Progenitor cell of endocrine pancreas (in vitro differentiated cells): ENCODE measurements around the gene CFAP74. TPM values are rescaled to one million over a fixed set of nuclear protein-coding genes. Genes with fewer than 3 reads are reported as not detected.
A peak's percentile ranks its signal among the peaks of the same experiment; 100 is the strongest.

Experiments
- DNase-seq: peaks from one replicate; pipeline ENCODE4 v3.0.0; 2021; ENCODE audit warnings: low spot score; ENCODE audit not compliant: unreplicated experiment
- H3K27ac Mint-ChIP-seq: 2 replicates; pipeline ENCODE4 v1.8.0; 2021; ENCODE audit warnings: mild to moderate bottlenecking, moderate library complexity, mixed read lengths
- H3K27me3 Mint-ChIP-seq: 2 replicates; pipeline ENCODE4 v1.8.0; 2021; ENCODE audit warnings: mixed read lengths
- H3K36me3 Mint-ChIP-seq: 2 replicates; pipeline ENCODE4 v1.8.0; 2022; ENCODE audit warnings: mixed read lengths; ENCODE audit not compliant: insufficient read depth
- H3K4me1 Mint-ChIP-seq: 2 replicates; pipeline ENCODE4 v1.8.0; 2021; ENCODE audit warnings: low read depth, mixed read lengths
- H3K4me3 Mint-ChIP-seq: 2 replicates; pipeline ENCODE4 v1.8.0; 2021; ENCODE audit warnings: low read depth, mild to moderate bottlenecking, moderate library complexity, mixed read lengths
- H3K9me3 Mint-ChIP-seq: 2 replicates; pipeline ENCODE4 v1.8.0; 2021; ENCODE audit warnings: low read depth, mixed read lengths
- total RNA-seq: library from RNA; stranded (reverse); gene quantifications from 2 replicates; pipeline ENCODE4 v1.2.1, GENCODE V29; 2021
- TF ChIP-seq, protein P1 (sequence below): fragments of 200-600 bp; sonication (generic); IDR thresholded peaks from one replicate; pipeline ENCODE4 v1.5.0; 2021; ENCODE audit warnings: antibody characterized with exemption, mild to moderate bottlenecking; ENCODE audit not compliant: unreplicated experiment

The CFAP74 gene
- total RNA-seq, 1 donor from 2014 or later = 0.93 TPM

- Mint-ChIP-seq H3K4me3 (no peak overlapping the region), H3K27me3 (peaks cover 15% of the 10 kb centered on the region)
These were observed 41.1 kb upstream of the CFAP74 start for GRCh38 chr1:2044510-2045319.

DNA sequence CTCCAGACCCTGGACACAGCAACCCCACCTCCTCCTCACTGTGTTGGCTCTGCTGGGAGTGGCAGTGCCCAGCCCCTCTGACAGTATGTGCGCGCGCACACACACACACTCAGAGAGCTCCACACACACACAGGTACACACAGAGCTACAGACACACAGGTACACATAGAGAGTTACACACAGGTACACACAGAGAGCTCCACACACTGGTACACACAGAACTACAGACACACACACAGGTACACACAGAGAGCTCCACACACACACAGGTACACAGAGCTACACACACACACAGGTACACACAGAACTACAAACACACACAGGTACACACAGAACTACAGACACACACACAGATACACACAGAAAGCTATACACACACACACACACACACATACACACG lies 40.3 kb upstream of the CFAP74 start:
- Mint-ChIP-seq H3K9me3 (no peaks in the 10 kb centered on the region), H3K4me1 (peaks cover 1% of the 10 kb centered on the region), H3K27ac (no peak overlapping the region), H3K4me3 (no peak overlapping the region), H3K36me3 (no peaks in the 10 kb centered on the region), H3K27me3 (peaks cover 15% of the 10 kb centered on the region)
- TF ChIP-seq, protein P1, sequence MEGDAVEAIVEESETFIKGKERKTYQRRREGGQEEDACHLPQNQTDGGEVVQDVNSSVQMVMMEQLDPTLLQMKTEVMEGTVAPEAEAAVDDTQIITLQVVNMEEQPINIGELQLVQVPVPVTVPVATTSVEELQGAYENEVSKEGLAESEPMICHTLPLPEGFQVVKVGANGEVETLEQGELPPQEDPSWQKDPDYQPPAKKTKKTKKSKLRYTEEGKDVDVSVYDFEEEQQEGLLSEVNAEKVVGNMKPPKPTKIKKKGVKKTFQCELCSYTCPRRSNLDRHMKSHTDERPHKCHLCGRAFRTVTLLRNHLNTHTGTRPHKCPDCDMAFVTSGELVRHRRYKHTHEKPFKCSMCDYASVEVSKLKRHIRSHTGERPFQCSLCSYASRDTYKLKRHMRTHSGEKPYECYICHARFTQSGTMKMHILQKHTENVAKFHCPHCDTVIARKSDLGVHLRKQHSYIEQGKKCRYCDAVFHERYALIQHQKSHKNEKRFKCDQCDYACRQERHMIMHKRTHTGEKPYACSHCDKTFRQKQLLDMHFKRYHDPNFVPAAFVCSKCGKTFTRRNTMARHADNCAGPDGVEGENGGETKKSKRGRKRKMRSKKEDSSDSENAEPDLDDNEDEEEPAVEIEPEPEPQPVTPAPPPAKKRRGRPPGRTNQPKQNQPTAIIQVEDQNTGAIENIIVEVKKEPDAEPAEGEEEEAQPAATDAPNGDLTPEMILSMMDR = no peak
- no peak for DNase-seq

More at GRCh38 chr1:2044510-2045319, 41.1 kb upstream of the CFAP74 start:
- peak; percentile 86 for DNase-seq
- TF ChIP-seq, protein P1 = peak; percentile 87
- peaks cover 7% of the 10 kb centered on the region for H3K4me1 Mint-ChIP-seq
- no peaks in the 10 kb centered on the region for H3K9me3 Mint-ChIP-seq
- H3K27ac Mint-ChIP-seq = no peak overlapping the region
- no peaks in the 10 kb centered on the region for H3K36me3 Mint-ChIP-seq

- no peaks in the 10 kb centered on the region for H3K36me3 Mint-ChIP-seq
- no peak overlapping the region for H3K4me3 Mint-ChIP-seq
These were observed 39.5 kb upstream of the CFAP74 start for GRCh38 chr1:2042830-2043773.

GRCh38 chr1:2041887-2042286 lies 38.3 kb upstream of the CFAP74 start:
- Mint-ChIP-seq H3K9me3 (no peaks in the 10 kb centered on the region), H3K36me3 (no peaks in the 10 kb centered on the region), H3K4me1 (peaks cover 1% of the 10 kb centered on the region), H3K4me3 (no peak overlapping the region), H3K27me3 (peaks cover 22% of the 10 kb centered on the region), H3K27ac (no peak overlapping the region)
- TF ChIP-seq, protein P1 = no peak
- no peak for DNase-seq

More at GRCh38 chr1:2042830-2043773, 39.5 kb upstream of the CFAP74 start:
- peaks cover 21% of the 10 kb centered on the region for H3K27me3 Mint-ChIP-seq
- H3K9me3 Mint-ChIP-seq = no peaks in the 10 kb centered on the region
- no peak overlapping the region for H3K27ac Mint-ChIP-seq
- DNase-seq = no peak
- peaks cover 1% of the 10 kb centered on the region for H3K4me1 Mint-ChIP-seq
- TF ChIP-seq, protein P1 = peak; percentile 14

DNA sequence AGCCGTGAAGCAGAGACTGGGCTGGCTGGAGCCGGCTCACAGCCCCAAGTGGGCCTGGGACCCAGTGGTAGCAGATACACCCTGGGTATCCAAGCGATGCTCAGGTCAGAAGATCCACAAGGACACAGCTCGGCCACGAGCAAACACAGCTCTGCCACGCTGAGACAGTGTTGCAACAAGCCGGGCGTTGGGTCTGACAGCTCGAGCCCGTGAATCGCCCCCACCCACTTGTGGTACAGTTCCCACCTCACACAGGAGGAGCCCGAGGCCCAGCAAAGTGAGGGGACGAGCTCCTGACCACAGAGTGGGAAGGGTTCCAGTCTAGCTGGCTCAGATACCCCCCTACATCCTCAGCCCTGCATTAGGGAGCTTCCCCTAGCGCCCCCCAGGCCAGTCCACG lies 37.7 kb upstream of the CFAP74 start:
- Mint-ChIP-seq H3K27ac (no peak overlapping the region), H3K9me3 (no peaks in the 10 kb centered on the region), H3K4me1 (peaks cover 1% of the 10 kb centered on the region), H3K4me3 (no peak overlapping the region), H3K36me3 (no peaks in the 10 kb centered on the region), H3K27me3 (peaks cover 22% of the 10 kb centered on the region)
- DNase-seq = no peak
- TF ChIP-seq, protein P1 = no peak
